ENCODE measurements around the gene KLHL26. TPM values are rescaled to one million over a fixed set of nuclear protein-coding genes. Genes with fewer than 3 reads are reported as not detected.

KLHL26 gene
- total RNA-seq, 1 experiment from 2014 or later, result 17.1 TPM

DNA sequence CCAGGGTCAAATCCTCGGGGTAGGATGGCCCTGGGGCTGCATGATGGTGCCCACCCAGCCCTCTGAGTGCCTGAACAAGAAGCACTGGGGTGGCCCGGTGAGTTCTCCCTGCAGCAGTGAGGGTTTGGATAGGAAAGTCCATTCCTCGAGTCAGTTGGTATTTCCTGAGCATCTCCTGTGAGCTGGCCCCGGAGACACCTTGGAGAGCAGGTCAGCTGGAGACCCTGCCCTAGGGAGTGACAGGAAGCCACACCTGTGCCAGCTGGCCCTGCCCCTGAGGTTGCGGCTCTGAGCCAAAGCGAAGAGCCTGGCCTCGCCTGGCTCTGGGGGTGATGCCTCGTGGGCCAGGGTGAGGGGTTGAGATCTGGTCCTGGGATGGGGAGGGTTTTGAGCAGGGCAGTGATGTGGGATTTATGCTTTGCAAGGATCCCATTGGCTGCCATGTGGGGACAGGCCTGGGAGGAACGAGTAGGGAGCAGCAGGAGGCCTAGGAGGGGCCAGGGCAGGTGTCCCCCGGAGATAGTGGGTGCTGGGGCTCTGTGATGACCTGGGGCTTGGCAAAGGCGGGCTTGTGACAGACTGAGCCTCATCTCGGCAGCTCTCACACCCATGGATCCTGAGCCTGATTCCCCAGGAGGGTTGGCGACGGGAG is 62.7 kb downstream of the KLHL26 start:
- Histone ChIP-seq H3K9me2 (ENCODE audit: insufficient read depth) (no peaks in the 10 kb centered on the region), H3K36me3 (ENCODE audit: control insufficient read depth in 1 of 2, insufficient read depth in 2 of 2, low read length in 2 of 2) (no peaks in the 10 kb centered on the region), H3K27ac (ENCODE audit: low read depth, low read length) (no peak overlapping the region), H3K27me3 (ENCODE audit: insufficient read depth, low read length) (no peaks in the 10 kb centered on the region), H4K20me1 (ENCODE audit: insufficient read depth) (no peaks in the 10 kb centered on the region), H3K9ac (ENCODE audit: low read length) (no peak overlapping the region), H3K4me1 (ENCODE audit: control insufficient read depth in 1 of 2, insufficient read depth in 2 of 2, low read length in 2 of 2) (no peaks in the 10 kb centered on the region), H3K79me2 (ENCODE audit: insufficient read depth, low read length) (no peaks in the 10 kb centered on the region), H3K4me2 (ENCODE audit: low read length) (no peak overlapping the region), H2AFZ (ENCODE audit: low read depth, low read length, poor library complexity, severe bottlenecking) (no peak overlapping the region), H3K9me3 (ENCODE audit: control insufficient read depth in 1 of 2, insufficient read depth in 1 of 2, low read depth in 1 of 2, low read length in 2 of 2) (no peaks in the 10 kb centered on the region), H3K4me3 (replicated peaks in 1 of 2; ENCODE audit: low read depth in 1 of 2, low read length in 2 of 2) (no peak overlapping the region)
- RAD21 ChIA-PET (ENCODE audit: low non-redundant PET in 1 of 2, low total read pairs in 2 of 2, uncharacterized antibody in 2 of 2, unreplicated experiment in 2 of 2), result no interaction called here
- CTCF ChIA-PET, result no interaction called here
- ATAC-seq (no peak; the same call in 1 of the 2 replicates), DNase-seq (ENCODE audit: low read depth, low spot score) (no peak)
- BruUV-seq (replicated peaks), result no TSS peak
- TF ChIP-seq EZH2 (IDR thresholded peaks at IDR 0.05) (no peak), POLR2A (IDR thresholded peaks at IDR 0.05; ENCODE audit: borderline replicate concordance, extremely low read depth, insufficient read depth, insufficient read length) (no peak), SIN3A (IDR thresholded peaks at IDR 0.05; ENCODE audit: low read depth) (no peak), POLR2AphosphoS5 (IDR thresholded peaks at IDR 0.05; ENCODE audit: low read depth, low read length) (no peak), ELF1 (IDR thresholded peaks at IDR 0.05; ENCODE audit: borderline replicate concordance, low read depth) (no peak)
- TF ChIP-seq, protein P1, sequence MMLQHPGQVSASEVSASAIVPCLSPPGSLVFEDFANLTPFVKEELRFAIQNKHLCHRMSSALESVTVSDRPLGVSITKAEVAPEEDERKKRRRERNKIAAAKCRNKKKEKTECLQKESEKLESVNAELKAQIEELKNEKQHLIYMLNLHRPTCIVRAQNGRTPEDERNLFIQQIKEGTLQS (IDR thresholded peaks at IDR 0.05), result no peak
- TF ChIP-seq, protein P2, sequence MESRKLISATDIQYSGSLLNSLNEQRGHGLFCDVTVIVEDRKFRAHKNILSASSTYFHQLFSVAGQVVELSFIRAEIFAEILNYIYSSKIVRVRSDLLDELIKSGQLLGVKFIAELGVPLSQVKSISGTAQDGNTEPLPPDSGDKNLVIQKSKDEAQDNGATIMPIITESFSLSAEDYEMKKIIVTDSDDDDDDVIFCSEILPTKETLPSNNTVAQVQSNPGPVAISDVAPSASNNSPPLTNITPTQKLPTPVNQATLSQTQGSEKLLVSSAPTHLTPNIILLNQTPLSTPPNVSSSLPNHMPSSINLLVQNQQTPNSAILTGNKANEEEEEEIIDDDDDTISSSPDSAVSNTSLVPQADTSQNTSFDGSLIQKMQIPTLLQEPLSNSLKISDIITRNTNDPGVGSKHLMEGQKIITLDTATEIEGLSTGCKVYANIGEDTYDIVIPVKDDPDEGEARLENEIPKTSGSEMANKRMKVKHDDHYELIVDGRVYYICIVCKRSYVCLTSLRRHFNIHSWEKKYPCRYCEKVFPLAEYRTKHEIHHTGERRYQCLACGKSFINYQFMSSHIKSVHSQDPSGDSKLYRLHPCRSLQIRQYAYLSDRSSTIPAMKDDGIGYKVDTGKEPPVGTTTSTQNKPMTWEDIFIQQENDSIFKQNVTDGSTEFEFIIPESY (IDR thresholded peaks at IDR 0.05; ENCODE audit: extremely low read depth, insufficient replicate concordance, low read length), result no peak
- POLR2A ChIA-PET, result no interaction called here
- intact Hi-C loops (cut with micrococcal nuclease), result no loop called here

Data from HCT116 (cell line).